MCF 10A (cell line): ENCODE results near the gene F13A1. TPM values are rescaled to one million over a fixed set of nuclear protein-coding genes. Genes with fewer than 3 reads are reported as not detected.

Experiments used
- BruUV-seq: library from RNA; stranded (reverse); fragments of 400-500 nt; replicated peaks from 2 replicates; lab custom pipeline; 2021; lab: Mats Ljungman, UMichigan
- CTCF ChIA-PET: fragments of 300-600 bp; sonication (Branson Sonifier 250); formaldehyde crosslinking; extraction: SDS; loops from one replicate; lab custom pipeline; 2021; ENCODE audit warnings: antibody characterized with exemption, inconsistent platforms; lab: Yijun Ruan, JAX
- POLR2A ChIA-PET: fragments of 300-600, 350-650 bp; sonication (Branson Sonifier 250); formaldehyde crosslinking; extraction: SDS; loops from one replicate; lab custom pipeline; 2020; ENCODE audit warnings: antibody characterized with exemption, inconsistent platforms; lab: Yijun Ruan, JAX
- DNase-seq: peaks from one replicate; pipeline ENCODE4 v3.0.0-alpha.2; 2018; ENCODE audit not compliant: unreplicated experiment
- H3K27ac Mint-ChIP-seq: one replicate; pipeline ENCODE4 v1.8.0; 2022; ENCODE audit warnings: mild to moderate bottlenecking, low read depth, mixed read lengths; ENCODE audit not compliant: unreplicated experiment
- H3K27me3 Mint-ChIP-seq: one replicate; pipeline ENCODE4 v1.8.0; 2022; ENCODE audit warnings: mixed read lengths; ENCODE audit not compliant: insufficient read depth, unreplicated experiment
- H3K36me3 Mint-ChIP-seq: one replicate; pipeline ENCODE4 v1.8.0; 2022; ENCODE audit warnings: mild to moderate bottlenecking, moderate library complexity, mixed read lengths; ENCODE audit not compliant: insufficient read depth, unreplicated experiment
- H3K4me1 Mint-ChIP-seq: one replicate; pipeline ENCODE4 v1.8.0; 2022; ENCODE audit warnings: mixed read lengths; ENCODE audit not compliant: insufficient read depth, unreplicated experiment
- H3K4me3 Mint-ChIP-seq: one replicate; pipeline ENCODE4 v1.8.0; 2022; ENCODE audit warnings: mild to moderate bottlenecking, moderate library complexity, mixed read lengths; ENCODE audit not compliant: unreplicated experiment
- H3K9me3 Mint-ChIP-seq: one replicate; pipeline ENCODE4 v1.8.0; 2022; ENCODE audit warnings: mixed read lengths; ENCODE audit not compliant: unreplicated experiment
- CTCF ChIP-seq: fragments of 200-600 bp; IDR thresholded peaks from one replicate; pipeline ENCODE4 v1.8.0; 2022; ENCODE audit warnings: antibody characterized with exemption, mild to moderate bottlenecking; ENCODE audit not compliant: unreplicated experiment
- intact Hi-C: fragments of 100-400 bp; cut with micrococcal nuclease; formaldehyde crosslinking; loops from 2 replicates; pipeline ENCODE4 v1.14.1; 2022
- total RNA-seq: library from RNA; stranded (reverse); gene quantifications from 2 replicates; pipeline ENCODE4 v1.2.3, GENCODE V29; 2022

The F13A1 gene
- total RNA-seq, 1 experiment from 2014 or later: 0.65 TPM

GRCh38 chr6:6176127-6176526 lies 144.3 kb downstream of the F13A1 start:
- Mint-ChIP-seq H3K36me3 (no peaks in the 10 kb centered on the region), H3K9me3 (no peaks in the 10 kb centered on the region), H3K27me3 (peaks cover 10% of the 10 kb centered on the region), H3K4me3 (no peak overlapping the region), H3K4me1 (no peaks in the 10 kb centered on the region), H3K27ac (no peak overlapping the region)
- intact Hi-C loops: no loop called here
- no TSS peak for BruUV-seq
- TF ChIP-seq CTCF: no peak
- peak; percentile 7 for DNase-seq
- POLR2A ChIA-PET: interaction anchor here (0.9 kb wide), 1 partner anchor 48 kb away, joined by 3 read pairs; no protein-coding TSS in a partner anchor
- CTCF ChIA-PET: interaction anchor here (0.6 kb wide), 1 partner anchor 399 kb away, joined by 4 read pairs; no protein-coding TSS in a partner anchor

GRCh38 chr6:6169141-6169540 lies 151.3 kb downstream of the F13A1 start:
- no peak for DNase-seq
- ChIA-PET CTCF (no interaction called here), POLR2A (no interaction called here)
- peaks cover 30% of the 10 kb centered on the region for H3K27me3 Mint-ChIP-seq
- no peaks in the 10 kb centered on the region for H3K36me3 Mint-ChIP-seq
- no peak overlapping the region for H3K27ac Mint-ChIP-seq
- BruUV-seq: no TSS peak
- TF ChIP-seq CTCF: no peak
- H3K4me3 Mint-ChIP-seq: no peak overlapping the region
- intact Hi-C loops: no loop called here
- no peaks in the 10 kb centered on the region for H3K9me3 Mint-ChIP-seq
- H3K4me1 Mint-ChIP-seq: no peaks in the 10 kb centered on the region

- no peak for DNase-seq
- H3K4me1 Mint-ChIP-seq: no peaks in the 10 kb centered on the region
- ChIA-PET POLR2A (no interaction called here), CTCF (no interaction called here)
- no peak for TF ChIP-seq CTCF
- peaks cover 45% of the 10 kb centered on the region for H3K27me3 Mint-ChIP-seq
- no TSS peak for BruUV-seq
- no peak overlapping the region for H3K4me3 Mint-ChIP-seq
- intact Hi-C loops: no loop called here
- no peaks in the 10 kb centered on the region for H3K9me3 Mint-ChIP-seq
- H3K27ac Mint-ChIP-seq: no peak overlapping the region
- no peaks in the 10 kb centered on the region for H3K36me3 Mint-ChIP-seq
Observed at GRCh38 chr6:6166064-6166463, 154.4 kb downstream of the F13A1 start.

GRCh38 chr6:6164367-6164766 lies 156.1 kb downstream of the F13A1 start:
- no peak overlapping the region for H3K27ac Mint-ChIP-seq
- intact Hi-C loops: no loop called here
- no peak for TF ChIP-seq CTCF
- no peaks in the 10 kb centered on the region for H3K4me1 Mint-ChIP-seq
- no peaks in the 10 kb centered on the region for H3K36me3 Mint-ChIP-seq
- POLR2A ChIA-PET: no interaction called here
- CTCF ChIA-PET: interaction anchor here (0.7 kb wide), 1 partner anchor 38 kb away, joined by 3 read pairs; no protein-coding TSS in a partner anchor
- H3K9me3 Mint-ChIP-seq: no peaks in the 10 kb centered on the region
- no peak for DNase-seq
- no peak overlapping the region for H3K4me3 Mint-ChIP-seq
- BruUV-seq: no TSS peak
- H3K27me3 Mint-ChIP-seq: peaks cover 42% of the 10 kb centered on the region
